Measurements from ENCODE around the gene ASTL. TPM values are rescaled to one million over a fixed set of nuclear protein-coding genes. Genes with fewer than 3 reads are reported as not detected.
"Not testable (repeated sequence)": the region's sequence is repeated elsewhere in the genome, so short reads cannot be mapped to it uniquely, and the experiment has no call there.

Gene ASTL
- total RNA-seq, 1 donor from 2014 or later: not detected

- DNase-seq (ENCODE audit: extremely low read depth, low read depth, low spot score): not testable (repeated sequence)
Measured at GRCh38 chr2:96160366-96160765, 22.1 kb upstream of the ASTL start.

- DNase-seq (ENCODE audit: extremely low read depth, low read depth, low spot score): no peak
Measured at GRCh38 chr2:96159084-96159830, 21.0 kb upstream of the ASTL start.

- no peak for DNase-seq (ENCODE audit: extremely low read depth, low read depth, low spot score)
Measured at GRCh38 chr2:96158554-96158940, 20.2 kb upstream of the ASTL start.

- DNase-seq (ENCODE audit: extremely low read depth, low read depth, low spot score): no peak
Measured at GRCh38 chr2:96157649-96158553, 19.6 kb upstream of the ASTL start.

GRCh38 chr2:96156926-96157648 is 18.8 kb upstream of the ASTL start:
- no peak for DNase-seq (ENCODE audit: extremely low read depth, low read depth, low spot score)

GRCh38 chr2:96156011-96156820 is 17.9 kb upstream of the ASTL start:
- no peak for DNase-seq (ENCODE audit: extremely low read depth, low read depth, low spot score)

- DNase-seq (ENCODE audit: extremely low read depth, low read depth, low spot score): no peak
Measured at GRCh38 chr2:96154506-96155380, 16.4 kb upstream of the ASTL start.

- no peak for DNase-seq (ENCODE audit: extremely low read depth, low read depth, low spot score)
Measured at GRCh38 chr2:96153991-96154431, 15.7 kb upstream of the ASTL start.

GRCh38 chr2:96153291-96153713 is 15.0 kb upstream of the ASTL start:
- no peak for DNase-seq (ENCODE audit: extremely low read depth, low read depth, low spot score)

- DNase-seq (ENCODE audit: extremely low read depth, low read depth, low spot score): no peak
Measured at GRCh38 chr2:96152304-96153161, 14.2 kb upstream of the ASTL start.

GRCh38 chr2:96151595-96152303 is 13.4 kb upstream of the ASTL start:
- DNase-seq (ENCODE audit: extremely low read depth, low read depth, low spot score): no peak

- no peak for DNase-seq (ENCODE audit: extremely low read depth, low read depth, low spot score)
Measured at GRCh38 chr2:96150791-96151594, 12.7 kb upstream of the ASTL start.

- no peak for DNase-seq (ENCODE audit: extremely low read depth, low read depth, low spot score)
Measured at GRCh38 chr2:96150007-96150640, 11.8 kb upstream of the ASTL start.

- DNase-seq (ENCODE audit: extremely low read depth, low read depth, low spot score): peak; percentile 37
Measured at GRCh38 chr2:96148410-96149217, 10.3 kb upstream of the ASTL start.

GRCh38 chr2:96147593-96148201 is 9.4 kb upstream of the ASTL start:
- no peak for DNase-seq (ENCODE audit: extremely low read depth, low read depth, low spot score)

Measured in glomerular endothelial cell (primary cell).